Stimulated activated CD8-positive, alpha-beta memory T cell treated with anti-CD3 and anti-CD28 coated beads, Interleukin-12 subunit alpha, Interleukin-12 subunit beta, amount 100 ng/mL, for 24 hours (primary cell): ENCODE data around the gene SYAP1.
"Not testable (repeated sequence)": the region's sequence is repeated elsewhere in the genome, so short reads cannot be mapped to it uniquely, and the experiment has no call there.

Experiments used
- DNase-seq: peaks from one replicate; pipeline ENCODE4 v3.0.0-alpha.2; 2020; ENCODE audit errors: extremely low read depth

The SYAP1 gene, protein sequence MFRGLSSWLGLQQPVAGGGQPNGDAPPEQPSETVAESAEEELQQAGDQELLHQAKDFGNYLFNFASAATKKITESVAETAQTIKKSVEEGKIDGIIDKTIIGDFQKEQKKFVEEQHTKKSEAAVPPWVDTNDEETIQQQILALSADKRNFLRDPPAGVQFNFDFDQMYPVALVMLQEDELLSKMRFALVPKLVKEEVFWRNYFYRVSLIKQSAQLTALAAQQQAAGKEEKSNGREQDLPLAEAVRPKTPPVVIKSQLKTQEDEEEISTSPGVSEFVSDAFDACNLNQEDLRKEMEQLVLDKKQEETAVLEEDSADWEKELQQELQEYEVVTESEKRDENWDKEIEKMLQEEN

DNA sequence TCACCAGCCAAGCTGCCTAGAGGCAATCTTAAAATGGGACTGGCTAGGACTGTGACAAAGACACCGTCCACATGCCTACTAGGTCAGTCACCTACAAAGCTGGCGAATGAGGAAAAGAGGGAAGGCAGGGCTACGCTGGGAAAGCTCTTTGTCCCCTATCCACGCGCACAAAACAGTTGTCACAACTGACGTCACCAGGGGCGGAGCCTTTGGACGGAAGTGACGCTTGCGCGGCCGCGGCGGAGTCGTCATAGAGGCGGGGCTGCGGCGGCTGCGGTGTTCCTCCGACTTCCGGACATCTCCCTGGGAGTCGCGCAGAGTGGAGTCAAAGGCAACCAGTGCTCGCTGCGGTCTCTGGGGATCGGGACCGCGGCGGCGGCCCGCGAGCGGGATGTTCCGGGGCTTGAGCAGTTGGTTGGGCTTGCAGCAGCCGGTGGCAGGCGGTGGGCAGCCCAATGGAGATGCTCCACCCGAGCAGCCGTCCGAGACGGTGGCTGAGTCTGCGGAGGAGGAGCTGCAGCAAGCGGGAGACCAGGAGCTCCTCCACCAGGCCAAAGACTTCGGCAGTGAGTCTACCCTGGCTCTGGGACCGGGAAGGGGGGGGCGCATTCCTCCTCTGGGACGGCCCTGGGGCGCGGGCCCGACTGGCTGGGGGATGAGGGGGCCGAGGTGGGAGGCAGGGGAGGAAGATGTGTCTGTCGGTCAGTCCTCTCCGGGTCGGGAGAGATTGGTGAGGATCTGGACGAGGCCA is at the start of gene SYAP1:
Gene SYAP1, plus strand, starts transcription at position 279 of the 751 bp plus-strand sequence. Its CDS starts 113 bp downstream, at position 392.
- peak; percentile 70 for DNase-seq

DNA sequence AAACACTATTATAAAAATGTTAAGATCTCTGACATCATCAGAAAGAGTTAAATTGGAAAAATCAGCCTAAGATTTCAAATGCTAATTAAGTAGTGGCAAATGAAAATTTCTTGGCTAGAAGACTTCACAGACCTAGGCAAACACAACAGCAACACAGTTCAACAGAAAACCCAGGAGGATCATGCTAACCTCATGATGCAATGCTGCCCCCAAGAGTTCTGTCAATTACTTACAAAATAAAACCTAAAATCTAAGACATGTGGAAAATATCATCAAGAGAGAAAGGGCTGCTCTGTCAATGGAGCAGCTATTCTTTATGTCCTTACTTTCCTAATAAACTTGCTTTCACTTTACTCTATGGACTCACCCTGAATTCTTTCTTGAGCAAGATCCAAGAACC is 48.4 kb upstream of the SYAP1 start:
- DNase-seq: no peak

DNA sequence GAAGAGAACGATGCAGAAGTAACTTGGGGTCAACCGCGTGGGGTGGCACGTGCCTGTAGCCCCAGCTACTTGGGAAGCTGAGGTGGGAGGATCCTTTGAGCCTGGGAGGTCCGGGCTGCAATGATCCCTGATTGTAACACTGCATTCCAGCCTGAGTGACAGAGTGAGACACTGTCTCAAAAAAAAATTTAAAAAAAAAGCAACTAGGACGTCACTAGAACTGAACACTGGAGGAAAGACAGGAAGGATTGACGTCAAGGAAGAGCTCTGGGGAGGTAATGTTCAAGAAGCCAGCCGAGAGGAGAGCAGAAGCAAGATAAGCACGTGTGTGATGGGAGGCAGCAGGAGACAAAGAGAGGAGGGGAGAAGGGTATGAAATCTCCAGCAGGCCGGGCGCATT is 40.7 kb upstream of the SYAP1 start:
- DNase-seq: no peak

DNA sequence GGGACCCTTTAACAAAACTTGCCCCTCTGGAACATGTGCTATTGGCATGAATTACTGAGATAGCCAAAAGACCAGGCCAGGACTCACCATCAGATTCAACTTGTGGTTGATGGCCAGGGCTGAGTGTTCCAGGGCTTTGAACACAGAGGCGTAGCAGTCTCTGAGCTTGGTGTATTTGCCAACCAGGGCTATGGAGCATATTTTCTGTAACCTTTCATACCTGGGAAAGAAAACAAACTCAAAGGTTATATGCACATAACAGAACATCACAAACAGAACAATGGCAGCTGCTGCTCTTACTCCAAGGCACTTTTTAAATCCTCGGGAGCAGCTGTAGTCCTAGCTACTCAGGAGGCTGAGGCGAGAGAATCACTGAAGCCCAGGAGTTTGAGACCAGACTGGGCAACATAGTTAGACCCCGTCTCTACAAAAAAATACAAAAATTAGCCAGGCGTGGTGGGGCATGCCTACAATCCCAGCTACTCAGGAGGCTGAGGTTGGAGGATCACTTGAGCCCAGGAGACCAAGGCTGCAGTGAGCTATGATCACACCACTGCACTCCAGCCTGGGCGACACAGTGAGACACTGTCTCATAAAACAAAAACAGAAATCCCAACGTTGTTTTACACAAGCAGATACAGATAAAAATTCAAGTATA is 36.3 kb upstream of the SYAP1 start:
- no peak for DNase-seq

DNA sequence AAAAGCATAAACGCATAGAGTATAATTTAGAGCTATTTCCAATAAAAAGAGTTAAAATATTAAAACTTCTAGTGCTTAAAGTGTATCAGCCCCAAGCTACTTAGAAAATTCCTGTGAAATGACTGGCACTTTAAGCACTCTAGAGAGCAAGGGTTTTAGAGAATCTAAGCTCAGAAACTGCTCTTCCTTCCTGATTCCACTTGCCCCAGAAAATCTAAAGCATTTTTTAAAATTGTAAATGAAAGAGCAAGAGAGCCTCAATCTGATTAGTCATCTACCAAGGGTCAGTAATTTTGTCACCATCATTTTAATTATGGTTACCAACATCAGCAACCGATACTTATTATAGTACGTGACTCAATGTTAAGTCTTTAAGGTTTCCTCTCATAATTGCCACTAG is 31.9 kb upstream of the SYAP1 start:
- no peak for DNase-seq

DNA sequence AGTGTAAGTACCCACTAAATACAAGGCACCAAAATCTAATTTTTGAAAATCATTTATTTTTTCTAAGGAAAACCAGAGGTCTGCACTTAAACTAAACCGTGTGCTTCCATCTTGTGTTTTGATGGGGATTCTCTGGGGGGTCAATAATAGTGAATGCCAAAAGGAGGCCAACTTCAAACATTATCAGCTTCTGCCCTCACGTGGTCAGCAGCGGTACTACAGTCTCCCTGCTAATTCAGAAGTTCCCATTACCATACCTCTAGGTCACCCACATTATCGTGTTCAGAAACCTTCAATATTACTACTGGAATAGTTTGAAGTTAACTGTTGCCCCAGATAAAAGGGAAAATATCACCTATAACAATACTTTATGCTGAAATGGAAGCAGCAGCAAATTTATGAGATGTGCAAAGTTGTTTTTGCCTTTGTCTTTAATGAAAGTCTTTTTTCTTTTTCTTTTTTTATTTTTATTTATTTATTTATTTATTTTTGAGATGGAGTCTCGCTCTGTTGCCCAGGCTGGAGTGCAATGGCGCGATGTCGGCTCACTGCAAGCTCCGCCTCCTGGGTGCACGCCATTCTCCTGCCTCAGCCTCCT is 24.2 kb upstream of the SYAP1 start:
- peak; percentile 19 for DNase-seq

DNA sequence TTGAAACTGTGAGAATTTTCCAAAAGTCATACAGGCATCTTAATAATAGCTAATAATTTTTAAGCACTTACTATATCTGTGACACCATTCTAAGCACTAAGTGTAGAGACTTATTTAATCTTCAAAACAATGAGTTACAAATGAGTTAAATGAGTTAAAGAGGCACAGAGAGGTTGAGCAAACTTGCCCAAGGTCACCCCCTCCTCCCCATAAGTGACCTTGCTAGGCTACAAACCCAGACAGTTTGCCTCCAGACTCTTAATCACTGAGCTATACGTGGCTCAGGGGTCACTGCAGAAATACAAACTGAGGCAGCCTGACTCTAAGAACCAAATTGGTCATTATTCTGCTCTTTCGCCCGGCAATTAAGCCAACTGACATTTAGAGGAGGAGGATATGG is 22.5 kb upstream of the SYAP1 start:
- DNase-seq: no peak

DNA sequence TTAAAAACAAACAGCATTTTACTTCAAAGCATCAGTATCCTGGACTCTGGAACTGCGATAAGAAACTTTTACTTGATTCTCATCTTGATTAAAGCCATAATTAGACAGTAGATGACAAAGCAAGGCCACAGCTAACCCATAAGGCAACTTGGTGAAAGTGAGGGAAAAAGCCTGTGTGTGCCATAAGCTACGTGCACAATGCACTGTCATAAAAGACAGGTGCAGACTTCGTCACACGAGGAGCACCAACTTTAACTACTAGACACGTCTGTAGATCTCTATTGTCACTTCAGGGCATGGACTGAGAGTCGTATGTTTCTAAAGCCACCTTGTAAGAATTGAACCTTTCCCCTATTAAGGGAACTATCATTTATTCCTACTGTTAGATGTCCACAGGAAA is 20.0 kb upstream of the SYAP1 start:
- no peak for DNase-seq

DNA sequence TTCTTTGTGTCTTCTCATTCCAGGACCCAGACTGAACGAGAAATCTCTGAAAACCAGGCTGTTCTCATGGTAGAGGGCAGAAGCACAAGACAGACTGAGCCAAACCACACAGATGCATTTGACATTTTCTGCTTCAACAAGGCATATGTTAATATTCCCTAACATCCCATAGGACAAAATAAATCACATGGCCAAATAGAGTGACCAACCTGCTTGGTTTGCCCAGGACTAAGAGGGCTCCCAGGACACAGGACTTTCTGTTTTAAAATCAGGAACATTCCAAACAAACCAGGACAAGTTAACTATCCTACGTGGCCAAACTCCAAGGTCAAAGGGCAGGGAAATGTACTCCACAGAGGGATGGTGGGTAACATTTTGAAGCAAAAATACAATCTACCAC is 18.7 kb upstream of the SYAP1 start:
- no peak for DNase-seq

DNA sequence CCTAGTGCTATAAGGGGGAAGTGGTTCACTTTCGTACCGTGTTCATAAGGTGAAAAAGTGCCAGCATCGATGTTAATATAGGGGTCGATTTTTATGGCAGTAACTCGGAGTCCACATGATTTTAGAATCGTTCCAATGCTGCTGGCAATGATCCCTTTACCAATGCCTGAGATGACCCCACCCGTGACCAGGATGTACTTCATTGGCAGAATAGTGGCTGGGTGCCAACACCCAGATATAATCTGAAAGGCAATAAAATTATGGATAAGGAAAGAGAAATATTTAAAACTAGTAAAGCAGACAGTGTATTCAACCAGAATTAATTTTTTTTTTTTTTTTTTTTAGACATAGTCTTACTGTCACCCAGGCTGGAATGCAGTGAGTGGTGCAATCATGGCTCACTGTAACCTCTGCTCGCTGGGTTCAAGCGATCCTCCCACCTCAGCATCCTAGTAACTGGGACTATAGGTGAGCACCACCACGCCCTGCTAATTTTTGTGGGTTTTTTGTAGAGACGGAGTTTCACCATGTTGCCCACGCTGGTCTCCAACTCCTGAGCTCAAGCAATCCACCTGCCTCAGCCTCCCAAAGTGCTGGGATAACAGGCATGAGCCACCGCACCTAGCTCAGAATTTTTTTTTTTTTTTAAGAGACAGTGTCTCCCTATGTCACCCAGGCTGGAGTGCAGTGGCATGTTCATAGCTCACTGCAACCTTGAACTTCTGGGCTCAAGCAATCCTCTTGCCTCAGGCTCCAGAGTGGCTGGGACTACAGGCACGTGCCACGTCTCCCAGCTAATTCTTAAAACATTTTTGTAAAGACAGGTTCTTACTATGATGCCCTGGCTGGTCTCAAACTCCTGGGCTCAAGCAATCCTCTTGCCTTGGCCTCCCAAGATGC is 16.5 kb upstream of the SYAP1 start:
- DNase-seq: no peak

DNA sequence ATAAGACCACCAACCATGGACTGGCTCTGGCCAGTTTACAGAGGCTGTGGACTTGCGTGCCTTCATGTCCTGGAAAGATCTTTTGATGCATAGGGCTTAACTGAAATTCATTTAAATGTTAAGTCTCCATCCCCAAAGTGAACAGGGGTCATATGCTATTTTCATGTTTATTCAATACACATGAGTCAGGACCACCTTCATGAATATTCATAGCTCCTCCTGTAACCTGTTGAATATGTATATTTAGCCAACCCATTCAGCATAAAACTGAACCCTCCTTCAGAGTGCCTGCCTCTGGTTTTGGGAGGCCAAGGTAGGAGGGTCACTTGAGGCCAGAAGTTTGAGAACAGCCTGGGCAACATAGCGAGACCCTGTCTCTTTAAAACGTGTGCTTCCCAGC is 14.0 kb upstream of the SYAP1 start:
- DNase-seq: no peak

DNA sequence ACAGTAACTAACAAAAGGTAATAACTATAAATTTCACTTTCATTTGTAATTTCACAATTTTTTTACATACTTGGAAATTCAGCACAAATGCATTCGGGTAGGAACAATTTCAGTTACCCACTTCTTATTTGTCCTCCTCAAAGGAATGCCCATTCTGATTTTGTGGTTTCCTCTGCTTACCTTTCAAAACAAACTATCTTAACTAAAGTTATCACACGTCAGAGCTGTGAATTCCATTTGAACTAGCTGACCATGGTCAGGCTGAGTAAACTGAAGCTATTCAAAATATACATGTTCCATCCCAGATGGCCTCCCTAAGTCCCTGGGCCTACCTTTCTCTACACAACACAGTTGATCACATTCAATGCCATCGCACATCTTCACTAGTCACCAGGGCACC is 11.4 kb upstream of the SYAP1 start:
- no peak for DNase-seq

DNA sequence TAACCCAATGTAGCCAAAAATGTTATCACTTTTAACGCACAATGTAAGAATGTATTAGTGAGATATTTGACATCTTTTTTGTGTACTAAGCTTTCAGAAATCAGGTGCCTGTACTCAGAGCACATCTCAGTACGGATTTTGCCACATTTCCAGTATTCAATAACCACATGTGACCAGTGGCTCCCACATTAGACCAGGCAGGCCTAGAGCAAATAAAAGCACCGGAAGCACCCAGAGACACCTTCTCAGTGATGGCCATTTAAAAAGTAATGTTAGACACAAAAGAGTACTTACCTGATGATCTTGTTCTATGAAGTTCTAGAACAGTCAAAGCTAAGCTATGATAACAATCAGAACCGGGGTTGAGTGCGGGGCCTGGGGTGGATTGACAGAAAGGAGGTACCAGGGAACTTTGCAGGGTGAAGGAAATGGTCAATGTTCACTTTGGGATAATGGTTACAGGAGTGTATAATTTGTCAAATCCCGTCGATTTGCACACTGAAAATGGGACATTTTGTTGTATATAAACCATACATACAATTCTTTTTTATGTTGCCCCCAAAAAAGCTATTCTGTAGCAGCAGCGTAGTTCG is 8.1 kb upstream of the SYAP1 start:
- no peak for DNase-seq

DNA sequence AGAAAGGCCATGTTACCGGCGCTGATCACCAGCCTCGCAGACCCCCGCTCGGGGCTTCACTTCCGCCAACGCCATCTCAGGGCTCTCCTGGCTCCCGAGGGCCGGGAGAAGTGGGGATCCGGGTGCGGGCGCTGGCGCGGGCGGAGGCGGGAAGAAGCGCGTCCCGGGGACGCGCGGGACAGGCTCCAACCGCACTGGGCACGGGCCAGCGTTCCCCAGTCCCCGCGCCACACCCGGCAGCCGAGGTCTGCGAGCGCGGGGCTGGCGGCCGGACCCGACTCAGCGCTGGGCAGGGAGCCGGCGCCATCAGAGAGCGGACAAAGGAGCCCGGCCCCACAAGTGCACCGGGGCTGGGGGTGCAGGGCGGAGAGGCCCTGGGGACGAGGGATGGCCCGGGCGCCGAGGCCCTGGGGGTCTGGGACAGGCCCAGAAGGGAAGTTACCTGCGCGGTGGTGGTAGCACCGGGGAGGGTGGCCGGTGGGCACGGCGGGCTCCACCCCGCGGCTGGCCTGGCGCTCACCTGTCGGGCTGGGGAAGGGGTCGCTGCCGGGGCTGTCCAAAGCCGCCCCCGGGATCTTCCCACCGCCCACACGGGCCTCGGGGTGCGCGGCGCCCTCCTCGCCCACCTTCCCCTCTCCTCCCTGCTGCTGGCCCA is 7.4 kb upstream of the SYAP1 start:
- DNase-seq: no peak

DNA sequence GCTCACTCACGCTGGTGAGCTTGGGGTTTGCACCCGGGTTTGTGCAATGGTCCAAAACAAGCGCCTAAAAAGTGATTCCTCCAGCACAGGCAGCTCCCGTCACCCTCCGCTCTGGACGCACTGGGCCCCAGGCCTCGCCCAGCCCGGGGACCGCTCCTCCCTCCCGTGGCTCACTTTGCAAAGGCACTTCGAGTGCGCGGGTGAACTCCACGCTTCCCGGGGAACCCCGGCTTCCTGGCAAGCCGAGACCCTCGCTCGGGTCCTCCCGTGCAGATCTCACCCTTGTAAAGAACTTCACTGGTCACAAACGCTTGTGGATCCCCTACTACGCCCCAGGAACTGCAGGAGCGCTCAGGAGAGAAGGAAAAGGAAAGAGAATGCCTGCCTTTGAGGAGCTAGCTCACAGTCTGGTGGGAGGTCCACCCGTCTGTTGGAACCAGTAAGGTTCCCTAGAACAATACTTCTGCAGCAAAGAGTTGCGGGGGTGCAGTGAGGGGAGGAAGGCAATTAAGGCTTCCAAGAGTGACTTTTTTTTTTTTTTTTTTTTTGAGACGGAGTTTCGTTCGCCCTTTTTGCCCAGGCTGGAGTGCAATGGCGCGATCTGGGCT is 6.8 kb upstream of the SYAP1 start, which contains the start of gene CTPS2:
Gene CTPS2, minus strand, starts transcription at position 122 of the 608 bp plus-strand sequence. CDS start 9,767 bp downstream, outside the sequence.
- peak; percentile 7 for DNase-seq

DNA sequence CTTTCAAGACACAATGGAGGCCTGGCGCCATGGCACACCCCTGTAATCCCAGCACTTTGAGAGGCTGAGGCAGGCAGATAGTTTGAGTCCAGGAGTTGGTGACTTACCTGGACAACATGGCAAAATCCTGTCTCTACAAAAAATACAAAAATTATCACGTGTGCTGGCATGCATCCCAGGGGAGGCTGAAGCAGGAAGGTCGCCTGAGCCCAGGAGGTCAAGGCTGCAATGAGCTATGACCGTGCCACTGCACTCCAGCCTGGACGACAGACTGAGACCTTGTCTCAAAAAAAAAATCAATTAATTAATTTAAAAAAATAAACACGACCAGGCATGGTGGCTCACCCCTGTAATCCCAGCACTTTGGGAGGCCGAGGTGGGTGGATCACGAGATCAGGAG is 4.9 kb upstream of the SYAP1 start:
- DNase-seq: no peak

DNA sequence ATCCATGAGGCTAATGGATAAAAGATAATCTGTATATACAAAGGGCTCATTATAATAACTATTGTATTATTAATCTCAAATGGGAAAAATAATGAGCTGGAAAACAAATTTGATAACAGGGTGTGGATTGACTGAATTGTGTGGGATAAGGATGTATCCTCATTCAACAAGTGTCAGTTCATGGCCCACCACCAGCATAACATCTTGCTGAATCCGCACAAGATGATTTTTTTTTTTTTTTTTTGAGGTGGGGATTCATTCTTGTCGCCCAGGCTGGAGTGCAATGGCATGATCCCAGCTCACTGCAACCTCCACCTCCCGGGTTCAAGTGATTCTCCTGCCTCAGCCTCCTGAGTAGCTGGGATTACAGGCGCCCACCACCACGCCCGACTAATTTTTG is 3.8 kb upstream of the SYAP1 start:
- not testable (repeated sequence) for DNase-seq

DNA sequence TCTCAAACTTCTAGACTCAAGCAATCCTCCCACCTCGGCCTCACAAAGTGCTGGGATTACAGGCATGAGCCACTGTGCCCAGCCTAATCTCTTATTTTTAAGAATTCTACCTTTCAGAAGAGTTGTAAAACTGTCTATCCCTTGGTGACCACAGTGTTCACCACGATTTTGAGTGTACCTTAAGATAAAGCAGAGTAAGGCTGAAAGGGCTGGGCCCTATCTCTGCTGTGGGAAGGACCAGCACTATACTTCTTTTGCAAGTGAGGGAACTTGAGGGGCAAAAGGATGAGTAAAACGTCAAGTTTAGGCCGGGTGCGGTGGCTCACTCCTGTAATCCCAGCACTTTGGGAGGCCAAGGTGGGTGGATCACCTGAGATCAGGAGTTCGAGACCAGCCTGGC is 3.0 kb upstream of the SYAP1 start:
- not testable (repeated sequence) for DNase-seq

DNA sequence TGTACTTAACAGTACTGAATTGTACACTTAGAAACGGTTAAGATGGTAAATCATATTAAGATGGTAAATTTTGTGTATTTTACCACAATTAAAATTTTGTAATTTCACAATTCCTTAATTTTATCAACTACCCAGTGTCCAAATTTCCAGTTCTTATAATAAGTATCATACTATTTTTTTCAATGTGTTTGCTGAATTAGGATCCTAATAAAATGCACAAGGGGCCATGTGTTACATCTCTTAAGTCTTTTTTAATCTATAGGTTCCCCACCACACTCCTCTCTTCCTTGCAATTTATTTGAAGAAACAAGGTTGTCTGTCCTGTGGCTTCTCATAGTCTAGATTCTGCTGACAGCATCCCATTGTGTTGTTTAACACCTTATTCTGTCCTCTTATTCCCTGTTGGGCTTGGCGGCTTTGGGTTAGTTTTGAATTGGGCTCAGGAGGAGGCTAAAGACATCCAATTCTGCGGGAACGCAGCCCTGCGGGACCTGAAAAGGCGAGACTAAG is 533 bp upstream of the SYAP1 start:
- no peak for DNase-seq

DNA sequence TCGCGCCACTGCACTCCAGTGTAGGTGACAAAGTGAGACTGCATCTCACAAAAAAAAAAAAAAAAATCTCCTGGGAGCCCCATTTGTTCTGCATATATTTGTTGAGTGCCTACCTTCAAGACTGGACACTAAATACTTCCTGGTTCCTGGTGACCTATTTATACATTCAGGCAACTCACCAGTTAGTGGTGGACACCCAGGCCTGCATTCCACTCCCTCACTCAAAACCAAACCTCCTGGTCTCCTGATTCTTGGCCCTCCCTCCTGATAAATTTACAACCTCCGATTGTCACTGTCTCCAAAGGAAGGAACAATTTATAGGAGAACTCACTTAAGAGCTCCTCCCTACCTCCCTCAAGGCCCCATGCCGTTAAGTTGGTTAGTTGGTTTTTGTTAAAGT is 3.1 kb downstream of the SYAP1 start:
- DNase-seq: no peak
